Testis (tissue), 2 donors: ENCODE results near the gene GARIN3.

Source experiments
- POLR2A ChIP-seq: fragments of 450-650 bp; IDR thresholded peaks from one replicate; pipeline ENCODE4 v1.6.1; 2017; ENCODE audit warnings: antibody characterized with exemption, mild to moderate bottlenecking, moderate library complexity
- TF ChIP-seq, protein P1 (sequence below), 3 experiments: fragments of 450-650 bp in 2 of 3; fragments of 200-600 bp in 1 of 3; sonication (generic) in 1 of 3; IDR thresholded peaks; one replicate each; pipeline ENCODE4 v1.5.1; 2016 to 2019; ENCODE audit warnings: antibody characterized with exemption in 3 of 3, mild to moderate bottlenecking in 2 of 3, moderate library complexity in 1 of 3

DNA sequence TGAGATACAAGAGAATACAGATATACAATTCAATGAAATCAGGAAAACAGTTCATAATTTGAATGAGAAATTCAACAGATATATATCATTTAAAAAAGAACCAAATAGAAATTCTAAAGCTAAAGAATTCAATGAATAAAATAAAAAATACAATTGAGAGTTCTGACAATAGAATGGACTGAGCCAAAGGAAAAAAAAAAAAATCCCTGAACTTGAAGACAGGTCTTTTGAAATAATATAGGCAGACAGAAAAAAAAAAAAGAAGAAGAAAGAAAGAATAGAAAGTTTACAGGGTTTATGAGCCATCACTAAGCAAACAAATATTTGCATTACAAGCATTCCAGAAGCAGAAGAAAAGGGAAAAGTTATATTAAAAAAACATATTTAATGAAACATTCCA is 44.4 kb downstream of the GARIN3 start:
- TF ChIP-seq, protein P1, sequence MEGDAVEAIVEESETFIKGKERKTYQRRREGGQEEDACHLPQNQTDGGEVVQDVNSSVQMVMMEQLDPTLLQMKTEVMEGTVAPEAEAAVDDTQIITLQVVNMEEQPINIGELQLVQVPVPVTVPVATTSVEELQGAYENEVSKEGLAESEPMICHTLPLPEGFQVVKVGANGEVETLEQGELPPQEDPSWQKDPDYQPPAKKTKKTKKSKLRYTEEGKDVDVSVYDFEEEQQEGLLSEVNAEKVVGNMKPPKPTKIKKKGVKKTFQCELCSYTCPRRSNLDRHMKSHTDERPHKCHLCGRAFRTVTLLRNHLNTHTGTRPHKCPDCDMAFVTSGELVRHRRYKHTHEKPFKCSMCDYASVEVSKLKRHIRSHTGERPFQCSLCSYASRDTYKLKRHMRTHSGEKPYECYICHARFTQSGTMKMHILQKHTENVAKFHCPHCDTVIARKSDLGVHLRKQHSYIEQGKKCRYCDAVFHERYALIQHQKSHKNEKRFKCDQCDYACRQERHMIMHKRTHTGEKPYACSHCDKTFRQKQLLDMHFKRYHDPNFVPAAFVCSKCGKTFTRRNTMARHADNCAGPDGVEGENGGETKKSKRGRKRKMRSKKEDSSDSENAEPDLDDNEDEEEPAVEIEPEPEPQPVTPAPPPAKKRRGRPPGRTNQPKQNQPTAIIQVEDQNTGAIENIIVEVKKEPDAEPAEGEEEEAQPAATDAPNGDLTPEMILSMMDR (IDR thresholded peaks at IDR 0.05), result no peak
- no peak for TF ChIP-seq POLR2A
